ENCODE results near the gene TMEFF1.

The TMEFF1 gene

GRCh38 chr9:100600521-100601079, 127.7 kb downstream of the TMEFF1 start:
- Mint-ChIP-seq H3K4me3 (no peak overlapping the region), H3K4me1 (ENCODE audit: low read depth) (peaks cover 18% of the 10 kb centered on the region)
- intact Hi-C loops (cut with micrococcal nuclease) = no loop called here

GRCh38 chr9:100601216-100601615, 128.3 kb downstream of the TMEFF1 start:
- intact Hi-C loops (cut with micrococcal nuclease) = no loop called here
- H3K4me1 Mint-ChIP-seq (ENCODE audit: low read depth) = peaks cover 18% of the 10 kb centered on the region
- no peaks in the 10 kb centered on the region for H3K9me3 Mint-ChIP-seq
- peaks cover 24% of the 10 kb centered on the region for H3K27me3 Mint-ChIP-seq
- H3K27ac Mint-ChIP-seq = no peak overlapping the region
- no peak overlapping the region for H3K4me3 Mint-ChIP-seq
- H3K36me3 Mint-ChIP-seq (ENCODE audit: low read depth) = no peaks in the 10 kb centered on the region

More at GRCh38 chr9:100600521-100601079, 127.7 kb downstream of the TMEFF1 start:
- Mint-ChIP-seq H3K36me3 (ENCODE audit: low read depth) (no peaks in the 10 kb centered on the region), H3K9me3 (no peaks in the 10 kb centered on the region), H3K27me3 (peaks cover 28% of the 10 kb centered on the region), H3K27ac (no peak overlapping the region)

GRCh38 chr9:100602342-100602801, 129.4 kb downstream of the TMEFF1 start:
- Mint-ChIP-seq H3K4me1 (ENCODE audit: low read depth) (peaks cover 18% of the 10 kb centered on the region), H3K9me3 (no peaks in the 10 kb centered on the region), H3K36me3 (ENCODE audit: low read depth) (no peaks in the 10 kb centered on the region), H3K27me3 (peaks cover 18% of the 10 kb centered on the region), H3K27ac (no peak overlapping the region), H3K4me3 (no peak overlapping the region)
- intact Hi-C loops (cut with micrococcal nuclease) = loop anchor here (2.0 kb wide), 1 partner anchor 708 kb away; no protein-coding TSS in a partner anchor

- H3K27me3 Mint-ChIP-seq = peaks cover 3% of the 10 kb centered on the region
- H3K4me1 Mint-ChIP-seq (ENCODE audit: low read depth) = no peaks in the 10 kb centered on the region
- no peaks in the 10 kb centered on the region for H3K36me3 Mint-ChIP-seq (ENCODE audit: low read depth)
- no peak overlapping the region for H3K27ac Mint-ChIP-seq
- no peak overlapping the region for H3K4me3 Mint-ChIP-seq
- no peaks in the 10 kb centered on the region for H3K9me3 Mint-ChIP-seq
- intact Hi-C loops (cut with micrococcal nuclease) = no loop called here
Measured at GRCh38 chr9:100605405-100605804, 132.5 kb downstream of the TMEFF1 start.

GRCh38 chr9:100619194-100619593, 146.2 kb downstream of the TMEFF1 start:
- Mint-ChIP-seq H3K9me3 (peaks cover 25% of the 10 kb centered on the region), H3K27me3 (peaks cover 2% of the 10 kb centered on the region), H3K27ac (no peak overlapping the region), H3K36me3 (ENCODE audit: low read depth) (no peaks in the 10 kb centered on the region), H3K4me3 (no peak overlapping the region), H3K4me1 (ENCODE audit: low read depth) (no peaks in the 10 kb centered on the region)
- intact Hi-C loops (cut with micrococcal nuclease) = no loop called here

- Mint-ChIP-seq H3K27ac (no peak overlapping the region), H3K4me1 (ENCODE audit: low read depth) (no peaks in the 10 kb centered on the region), H3K36me3 (ENCODE audit: low read depth) (no peaks in the 10 kb centered on the region), H3K27me3 (peaks cover 2% of the 10 kb centered on the region), H3K9me3 (peaks cover 25% of the 10 kb centered on the region), H3K4me3 (no peak overlapping the region)
- intact Hi-C loops (cut with micrococcal nuclease) = no loop called here
Measured at GRCh38 chr9:100619665-100620064, 146.7 kb downstream of the TMEFF1 start.

GRCh38 chr9:100623969-100624368, 151.0 kb downstream of the TMEFF1 start:
- no peaks in the 10 kb centered on the region for H3K27me3 Mint-ChIP-seq
- intact Hi-C loops (cut with micrococcal nuclease) = no loop called here

GRCh38 chr9:100626949-100627348, 154.0 kb downstream of the TMEFF1 start:
- H3K27ac Mint-ChIP-seq = no peak overlapping the region
- H3K4me3 Mint-ChIP-seq = no peak overlapping the region
- H3K9me3 Mint-ChIP-seq = no peaks in the 10 kb centered on the region
- intact Hi-C loops (cut with micrococcal nuclease) = no loop called here
- H3K36me3 Mint-ChIP-seq (ENCODE audit: low read depth) = no peaks in the 10 kb centered on the region
- no peaks in the 10 kb centered on the region for H3K27me3 Mint-ChIP-seq
- no peaks in the 10 kb centered on the region for H3K4me1 Mint-ChIP-seq (ENCODE audit: low read depth)

More at GRCh38 chr9:100623969-100624368, 151.0 kb downstream of the TMEFF1 start:
- Mint-ChIP-seq H3K4me3 (no peak overlapping the region), H3K4me1 (ENCODE audit: low read depth) (no peaks in the 10 kb centered on the region), H3K36me3 (ENCODE audit: low read depth) (no peaks in the 10 kb centered on the region), H3K9me3 (peaks cover 1% of the 10 kb centered on the region), H3K27ac (no peak overlapping the region)

Data from dendritic cell treated with granulocyte-macrophage colony-stimulating factor and Interleukin-4, amounts not matched to agents 40 ng/mL and 50 ng/mL, for 4 days (primary cell).